Thymus (tissue), 11 donors: ENCODE measurements around the gene LPCAT2. TPM values are rescaled to one million over a fixed set of nuclear protein-coding genes. Genes with fewer than 3 reads are reported as not detected.
A peak's percentile ranks its signal among the peaks of the same experiment; 100 is the strongest.

Experiments used
- DNase-seq, 9 donors: peaks; one replicate each; pipeline ENCODE4 v3.0.0-alpha.2; 2013; ENCODE audit warnings: low spot score in 9 of 9, low read depth in 6 of 9, missing footprints in 1 of 9
- H3K27ac ChIP-seq, 2 donors: one replicate each; pipeline ENCODE4 v1.5.1; 2013; ENCODE audit warnings: control low read depth in 1 of 2, low read depth in 1 of 2, low read length in 1 of 2, mild to moderate bottlenecking in 1 of 2, moderate library complexity in 1 of 2
- H3K27me3 ChIP-seq, 2 donors: one replicate each; pipeline ENCODE4 v1.5.1; 2013; ENCODE audit warnings: low read length in 1 of 2; ENCODE audit not compliant: control insufficient read depth in 2 of 2, insufficient read depth in 1 of 2
- H3K36me3 ChIP-seq, 2 donors: one replicate each; pipeline ENCODE4 v1.5.1; 2013; ENCODE audit warnings: low read length in 1 of 2, mild to moderate bottlenecking in 1 of 2, moderate library complexity in 1 of 2; ENCODE audit not compliant: control insufficient read depth in 2 of 2, insufficient read depth in 2 of 2
- H3K4me1 ChIP-seq, 2 donors: one replicate each; pipeline ENCODE4 v1.5.1; 2013; ENCODE audit warnings: low read length in 2 of 2; ENCODE audit not compliant: control insufficient read depth in 2 of 2, insufficient read depth in 2 of 2
- H3K4me3 ChIP-seq, 2 donors: one replicate each; pipeline ENCODE4 v1.5.1; 2013; ENCODE audit warnings: low read length in 2 of 2, control low read depth in 1 of 2, mild to moderate bottlenecking in 1 of 2
- H3K9me3 ChIP-seq, 2 donors: one replicate each; pipeline ENCODE4 v1.5.1; 2013; ENCODE audit warnings: low read length in 1 of 2, mild to moderate bottlenecking in 1 of 2; ENCODE audit not compliant: control insufficient read depth in 2 of 2, insufficient read depth in 1 of 2
- WGBS: extraction: QIAGEN DNeasy Blood & Tissue Kit; methylation state at CpG from one replicate; pipeline ENCODE4 v1.1.7; 2013; 5-methylcytosine and 5-hydroxymethylcytosine counted together
- polyA plus RNA-seq: library from polyadenylated mRNA; stranded (reverse); fragments of 200-250 nt; gene quantifications from one replicate; pipeline ENCODE4 v1.2.3, GENCODE V29; 2013
- total RNA-seq: library from RNA; stranded (reverse); fragments of 120-200 nt; gene quantifications from one replicate; pipeline ENCODE4 v1.2.4, GENCODE V29; 2013
- donor health status: healthy.

The LPCAT2 gene
- total and polyA plus RNA-seq, 2 donors, result 5.2 to 11.2 TPM

GRCh38 chr16:55489956-55490265 is 19.0 kb upstream of the LPCAT2 start:
- Histone ChIP-seq H3K36me3 (no peaks in the 10 kb centered on the region), H3K27me3 (no peaks in the 10 kb centered on the region), H3K27ac (no peak overlapping the region), H3K4me3 (no peak overlapping the region), H3K9me3 (no peaks in the 10 kb centered on the region), H3K4me1 (no peaks in the 10 kb centered on the region)
- WGBS, result 97% methylated on average over 2 of the region's 2 CpGs
- DNase-seq, result no peak

- Histone ChIP-seq H3K27ac (no peak overlapping the region), H3K9me3 (no peaks in the 10 kb centered on the region), H3K27me3 (no peaks in the 10 kb centered on the region), H3K4me1 (no peaks in the 10 kb centered on the region), H3K4me3 (no peak overlapping the region), H3K36me3 (no peaks in the 10 kb centered on the region)
- no peak for DNase-seq
- 88% methylated on average over 2 of the region's 2 CpGs for WGBS
These were observed 18.6 kb upstream of the LPCAT2 start for GRCh38 chr16:55490301-55490700.

- no peak for DNase-seq
- Histone ChIP-seq H3K27ac (no peak overlapping the region), H3K4me3 (no peak overlapping the region), H3K9me3 (no peaks in the 10 kb centered on the region), H3K4me1 (peaks cover 0 to 2% of the 10 kb centered on the region in 2 donors), H3K36me3 (no peaks in the 10 kb centered on the region), H3K27me3 (peaks cover 0 to under 1% of the 10 kb centered on the region in 2 donors)
- WGBS, result 89% methylated on average over 7 of the region's 7 CpGs
These were observed 17.2 kb upstream of the LPCAT2 start for GRCh38 chr16:55491691-55492090.

- H3K4me1 ChIP-seq, result peaks cover 0 to 5% of the 10 kb centered on the region in 2 donors
- no peak overlapping the region for H3K27ac ChIP-seq
- H3K9me3 ChIP-seq, result no peaks in the 10 kb centered on the region
- H3K4me3 ChIP-seq, result no peak overlapping the region
- DNase-seq, result no peak
- peaks cover 0 to 2% of the 10 kb centered on the region in 2 donors for H3K27me3 ChIP-seq
- no peaks in the 10 kb centered on the region for H3K36me3 ChIP-seq
- WGBS, result 90% methylated on average over 10 of the region's 10 CpGs
These were observed 16.0 kb upstream of the LPCAT2 start for GRCh38 chr16:55492756-55493380.

GRCh38 chr16:55494994-55495421 is 13.9 kb upstream of the LPCAT2 start:
- DNase-seq, result peak in 1 of 9 donors; percentile 25

GRCh38 chr16:55495616-55496289 is 13.1 kb upstream of the LPCAT2 start:
- no peaks in the 10 kb centered on the region for H3K9me3 ChIP-seq
- DNase-seq, result peak in 1 of 9 donors; percentile 9
- H3K4me1 ChIP-seq, result peaks cover 0 to 18% of the 10 kb centered on the region in 2 donors
- H3K27ac ChIP-seq, result no peak overlapping the region
- no peak overlapping the region for H3K4me3 ChIP-seq
- peaks cover 0 to 2% of the 10 kb centered on the region in 2 donors for H3K27me3 ChIP-seq
- no peaks in the 10 kb centered on the region for H3K36me3 ChIP-seq
- WGBS, result 94% methylated on average over 7 of the region's 7 CpGs

More at GRCh38 chr16:55494994-55495421, 13.9 kb upstream of the LPCAT2 start:
- Histone ChIP-seq H3K4me1 (peaks cover 0 to 10% of the 10 kb centered on the region in 2 donors), H3K27me3 (peaks cover 0 to 2% of the 10 kb centered on the region in 2 donors), H3K9me3 (no peaks in the 10 kb centered on the region), H3K4me3 (no peak overlapping the region), H3K36me3 (no peaks in the 10 kb centered on the region), H3K27ac (no peak overlapping the region)
- WGBS, result 54% methylated on average over 3 of the region's 3 CpGs

GRCh38 chr16:55496509-55497145 is 12.2 kb upstream of the LPCAT2 start:
- peak in 1 of 9 donors; percentile 4 for DNase-seq

GRCh38 chr16:55497558-55497957 is 11.3 kb upstream of the LPCAT2 start:
- WGBS, result 88% methylated on average over 5 of the region's 5 CpGs
- Histone ChIP-seq H3K4me1 (peaks cover 0 to 19% of the 10 kb centered on the region in 2 donors), H3K27me3 (peaks cover 0 to 2% of the 10 kb centered on the region in 2 donors), H3K4me3 (no peak overlapping the region), H3K9me3 (no peaks in the 10 kb centered on the region), H3K27ac (no peak overlapping the region), H3K36me3 (no peaks in the 10 kb centered on the region)
- DNase-seq, result no peak

More at GRCh38 chr16:55496509-55497145, 12.2 kb upstream of the LPCAT2 start:
- no peak overlapping the region for H3K27ac ChIP-seq
- no peak overlapping the region for H3K4me3 ChIP-seq
- H3K36me3 ChIP-seq, result no peaks in the 10 kb centered on the region
- 15% methylated on average over 8 of the region's 8 CpGs for WGBS
- H3K4me1 ChIP-seq, result peaks cover 0 to 19% of the 10 kb centered on the region in 2 donors
- H3K27me3 ChIP-seq, result peaks cover 0 to 2% of the 10 kb centered on the region in 2 donors
- no peaks in the 10 kb centered on the region for H3K9me3 ChIP-seq

GRCh38 chr16:55498101-55498500 is 10.8 kb upstream of the LPCAT2 start:
- Histone ChIP-seq H3K27ac (no peak overlapping the region), H3K4me1 (peaks cover 0 to 19% of the 10 kb centered on the region in 2 donors), H3K27me3 (peaks cover 0 to 2% of the 10 kb centered on the region in 2 donors), H3K9me3 (no peaks in the 10 kb centered on the region), H3K36me3 (no peaks in the 10 kb centered on the region), H3K4me3 (no peak overlapping the region)
- WGBS, result 93% methylated on average over 6 of the region's 6 CpGs
- no peak for DNase-seq
